Spinal cord (tissue), 10 donors: ENCODE results near the gene ALPK3. TPM values are rescaled to one million over a fixed set of nuclear protein-coding genes. Genes with fewer than 3 reads are reported as not detected.
A peak's percentile ranks its signal among the peaks of the same experiment; 100 is the strongest.

Experiments
- DNase-seq, 6 donors: peaks; one replicate each; pipeline versions ENCODE4 v3.0.0 to v3.0.0-alpha.2; 2013 to 2015; ENCODE audit warnings: low spot score in 6 of 6, low read depth in 4 of 6
- H3K27ac ChIP-seq: one replicate; pipeline ENCODE4 v1.5.1; 2013; ENCODE audit warnings: low read depth, low read length, control low read depth
- H3K27me3 ChIP-seq: one replicate; pipeline ENCODE4 v1.6.1; 2013; ENCODE audit warnings: low read length; ENCODE audit not compliant: control insufficient read depth, insufficient read depth
- H3K36me3 ChIP-seq: one replicate; pipeline ENCODE4 v1.6.1; 2013; ENCODE audit warnings: low read length; ENCODE audit not compliant: control insufficient read depth, insufficient read depth
- H3K4me1 ChIP-seq: one replicate; pipeline ENCODE4 v1.6.1; 2013; ENCODE audit warnings: low read length; ENCODE audit not compliant: control insufficient read depth, insufficient read depth
- H3K4me3 ChIP-seq: one replicate; pipeline ENCODE4 v1.5.1; 2013; ENCODE audit warnings: low read depth, low read length, control low read depth
- H3K9me3 ChIP-seq: one replicate; pipeline ENCODE4 v1.6.1; 2013; ENCODE audit warnings: low read length; ENCODE audit not compliant: control insufficient read depth, insufficient read depth
- WGBS: methylation state at CpG from one replicate; pipeline ENCODE4 v1.1.5; 2013; ENCODE audit warnings: missing lambda C conversion rate; ENCODE audit not compliant: insufficient coverage; 5-methylcytosine and 5-hydroxymethylcytosine counted together
- polyA plus RNA-seq, 2 donors: library from polyadenylated mRNA; unstranded; fragments of 120-200 nt; gene quantifications; one replicate each; pipeline ENCODE4 v1.2.1, GENCODE V29; 2013; ENCODE audit not compliant: insufficient read length in 2 of 2
- total RNA-seq, 2 donors: library from RNA; depleted of rRNA in 1 of 2; stranded (reverse); fragments of 120-200 nt in 1 of 2; fragments of >200 nt in 1 of 2; gene quantifications; one replicate each; pipeline versions ENCODE4 v1.2.3 to v1.2.4, GENCODE V29; 2013 to 2014
- donor health status: healthy.

The ALPK3 gene
- total and polyA plus RNA-seq, 4 donors = 5.8 to 8.7 (median 6.4) TPM

GRCh38 chr15:84821501-84822021, 4.4 kb downstream of the ALPK3 start:
- Histone ChIP-seq H3K27me3 (no peaks in the 10 kb centered on the region), H3K9me3 (no peaks in the 10 kb centered on the region), H3K4me3 (no peak overlapping the region), H3K27ac (no peak overlapping the region), H3K4me1 (peaks cover 65% of the 10 kb centered on the region), H3K36me3 (peaks cover 2% of the 10 kb centered on the region)
- DNase-seq = no peak
- 77% methylated on average over 7 of the region's 8 CpGs for WGBS

GRCh38 chr15:84822653-84823281, 5.6 kb downstream of the ALPK3 start:
- Histone ChIP-seq H3K36me3 (peaks cover 2% of the 10 kb centered on the region), H3K4me1 (peaks cover 59% of the 10 kb centered on the region), H3K27ac (no peak overlapping the region), H3K4me3 (no peak overlapping the region), H3K27me3 (no peaks in the 10 kb centered on the region), H3K9me3 (no peaks in the 10 kb centered on the region)
- no peak for DNase-seq
- WGBS = 72% methylated on average over 4 of the region's 4 CpGs

- Histone ChIP-seq H3K4me1 (peaks cover 53% of the 10 kb centered on the region), H3K27ac (peak overlapping the region; percentile 47), H3K36me3 (peaks cover 2% of the 10 kb centered on the region), H3K4me3 (no peak overlapping the region), H3K27me3 (no peaks in the 10 kb centered on the region), H3K9me3 (no peaks in the 10 kb centered on the region)
- DNase-seq = no peak
- WGBS = 81% methylated on average over 3 of the region's 3 CpGs
Observed at GRCh38 chr15:84823282-84823878, 6.2 kb downstream of the ALPK3 start.

- no peaks in the 10 kb centered on the region for H3K9me3 ChIP-seq
- H3K27me3 ChIP-seq = no peaks in the 10 kb centered on the region
- DNase-seq = peak in 4 of 6 donors; percentile 24 to 85 (median 51)
- H3K27ac ChIP-seq = peak overlapping the region; percentile 57
- peaks cover 2% of the 10 kb centered on the region for H3K36me3 ChIP-seq
- WGBS = 88% methylated on average over 6 of the region's 6 CpGs
- H3K4me3 ChIP-seq = no peak overlapping the region
- H3K4me1 ChIP-seq = peaks cover 45% of the 10 kb centered on the region
Observed at GRCh38 chr15:84824260-84825007, 7.3 kb downstream of the ALPK3 start.

- no peaks in the 10 kb centered on the region for H3K36me3 ChIP-seq
- H3K27me3 ChIP-seq = no peaks in the 10 kb centered on the region
Observed at GRCh38 chr15:84826369-84826823, 9.2 kb downstream of the ALPK3 start.

GRCh38 chr15:84827246-84827645, 10.1 kb downstream of the ALPK3 start:
- H3K4me1 ChIP-seq = peaks cover 20% of the 10 kb centered on the region
- H3K9me3 ChIP-seq = no peaks in the 10 kb centered on the region
- no peak overlapping the region for H3K27ac ChIP-seq
- no peak for DNase-seq
- H3K36me3 ChIP-seq = no peaks in the 10 kb centered on the region
- no peaks in the 10 kb centered on the region for H3K27me3 ChIP-seq
- H3K4me3 ChIP-seq = no peak overlapping the region
- WGBS = 92% methylated on average over 9 of the region's 9 CpGs

More at GRCh38 chr15:84826369-84826823, 9.2 kb downstream of the ALPK3 start:
- Histone ChIP-seq H3K4me1 (peaks cover 27% of the 10 kb centered on the region), H3K27ac (no peak overlapping the region), H3K9me3 (no peaks in the 10 kb centered on the region), H3K4me3 (no peak overlapping the region)
- WGBS = 62% methylated on average over 5 of the region's 6 CpGs
- no peak for DNase-seq

GRCh38 chr15:84828086-84828908, 11.1 kb downstream of the ALPK3 start:
- DNase-seq = peak in 1 of 6 donors; percentile 38
- H3K27ac ChIP-seq = peak overlapping the region; percentile 26
- no peaks in the 10 kb centered on the region for H3K9me3 ChIP-seq
- no peak overlapping the region for H3K4me3 ChIP-seq
- 65% methylated on average over 9 of the region's 14 CpGs for WGBS
- peaks cover 11% of the 10 kb centered on the region for H3K4me1 ChIP-seq
- H3K36me3 ChIP-seq = no peaks in the 10 kb centered on the region
- H3K27me3 ChIP-seq = no peaks in the 10 kb centered on the region

- no peaks in the 10 kb centered on the region for H3K9me3 ChIP-seq
- 85% methylated on average over 4 of the region's 8 CpGs for WGBS
- H3K36me3 ChIP-seq = no peaks in the 10 kb centered on the region
- no peak overlapping the region for H3K27ac ChIP-seq
- DNase-seq = no peak
- H3K4me1 ChIP-seq = peaks cover 3% of the 10 kb centered on the region
- H3K27me3 ChIP-seq = no peaks in the 10 kb centered on the region
- no peak overlapping the region for H3K4me3 ChIP-seq
Observed at GRCh38 chr15:84829428-84829827, 12.3 kb downstream of the ALPK3 start.

- no peak overlapping the region for H3K27ac ChIP-seq
- peaks cover 3% of the 10 kb centered on the region for H3K36me3 ChIP-seq
- H3K4me3 ChIP-seq = no peak overlapping the region
- H3K27me3 ChIP-seq = no peaks in the 10 kb centered on the region
- WGBS = 92% methylated on average over 2 of the region's 2 CpGs
- H3K4me1 ChIP-seq = peaks cover 3% of the 10 kb centered on the region
- DNase-seq = no peak
- H3K9me3 ChIP-seq = no peaks in the 10 kb centered on the region
Observed at GRCh38 chr15:84830036-84830435, 12.9 kb downstream of the ALPK3 start.
